GM23338 (cell line): ENCODE measurements around the gene SFRP2. TPM values are rescaled to one million over a fixed set of nuclear protein-coding genes. Genes with fewer than 3 reads are reported as not detected.

Source experiments
- ATAC-seq: fragments of 200-7000 bp; cut with Tn5 transposase; 3 replicates; pipeline ENCODE4 v1.9.1; 2020
- DNase-seq: peaks from one replicate; pipeline ENCODE4 v3.0.0-alpha.2; 2015; ENCODE audit warnings: low spot score
- H2AFZ ChIP-seq: fragments of 200-600 bp; sonication (generic); 2 replicates; pipeline ENCODE4 v1.8.0; 2016; ENCODE audit warnings: antibody characterized with exemption, mild to moderate bottlenecking, moderate library complexity
- H3F3A ChIP-seq: fragments of 200-600 bp; sonication (generic); replicated peaks from 2 replicates; pipeline ENCODE4 v1.8.0; 2017; ENCODE audit warnings: antibody characterized with exemption, mixed run types, low read depth
- H3K27ac ChIP-seq: fragments of 200-600 bp; sonication (generic); 2 replicates; pipeline ENCODE4 v1.6.1; 2016; ENCODE audit warnings: low read depth
- H3K27me3 ChIP-seq: fragments of 200-600 bp; sonication (generic); 2 replicates; pipeline ENCODE4 v1.8.0; 2016; ENCODE audit warnings: mild to moderate bottlenecking, mixed run types, moderate library complexity; ENCODE audit not compliant: insufficient read depth
- H3K36me3 ChIP-seq: fragments of 200-600 bp; sonication (generic); 2 replicates; pipeline ENCODE4 v1.8.0; 2016; ENCODE audit warnings: mild to moderate bottlenecking; ENCODE audit not compliant: insufficient read depth
- H3K4me1 ChIP-seq: fragments of 200-600 bp; sonication (generic); 2 replicates; pipeline ENCODE4 v1.8.0; 2016; ENCODE audit warnings: mild to moderate bottlenecking, moderate library complexity; ENCODE audit not compliant: insufficient read depth
- H3K4me2 ChIP-seq: fragments of 200-600 bp; sonication (generic); 2 replicates; pipeline ENCODE4 v1.7.1; 2017; ENCODE audit warnings: mixed run types
- H3K4me3 ChIP-seq: fragments of 200-600 bp; sonication (generic); 2 replicates; pipeline ENCODE4 v1.6.1; 2016; ENCODE audit warnings: mixed run types
- H3K79me2 ChIP-seq: fragments of 200-600 bp; sonication (generic); replicated peaks from 2 replicates; pipeline ENCODE4 v1.8.0; 2017; ENCODE audit warnings: mild to moderate bottlenecking; ENCODE audit not compliant: insufficient read depth
- H3K9me2 ChIP-seq: fragments of 200-600 bp; sonication (generic); 2 replicates; pipeline ENCODE4 v1.8.0; 2017; ENCODE audit not compliant: insufficient read depth
- H4K20me1 ChIP-seq: fragments of 200-600 bp; sonication (generic); replicated peaks from 2 replicates; pipeline ENCODE4 v1.8.0; 2017; ENCODE audit warnings: mild to moderate bottlenecking; ENCODE audit not compliant: insufficient read depth
- H3K27ac Mint-ChIP-seq: 2 replicates; pipeline ENCODE4 v1.8.0; 2020; ENCODE audit warnings: inconsistent platforms, mild to moderate bottlenecking, moderate library complexity, mixed read lengths
- H3K27me3 Mint-ChIP-seq: 3 replicates; pipeline ENCODE4 v1.8.0; 2022; ENCODE audit warnings: low read depth, mild to moderate bottlenecking, moderate library complexity, mixed read lengths, inconsistent platforms; ENCODE audit not compliant: insufficient read depth, poor library complexity
- H3K36me3 Mint-ChIP-seq: 3 replicates; pipeline ENCODE4 v1.8.0; 2021; ENCODE audit warnings: low read depth, mild to moderate bottlenecking, inconsistent platforms, moderate library complexity, mixed read lengths
- H3K4me1 Mint-ChIP-seq: 3 replicates; pipeline ENCODE4 v1.8.0; 2020; ENCODE audit warnings: mild to moderate bottlenecking, inconsistent platforms, mixed read lengths
- H3K4me3 Mint-ChIP-seq: 3 replicates; pipeline ENCODE4 v1.8.0; 2021; ENCODE audit warnings: moderate library complexity, mild to moderate bottlenecking, inconsistent platforms, mixed read lengths
- H3K9me3 Mint-ChIP-seq: 3 replicates; pipeline ENCODE4 v1.8.0; 2020; ENCODE audit warnings: moderate library complexity, mild to moderate bottlenecking, inconsistent platforms, mixed read lengths
- CREB1 ChIP-seq: fragments of 250-450 bp; sonication (Bioruptor Pico); IDR thresholded peaks from 2 replicates; pipeline ENCODE4 v1.5.0; 2020; ENCODE audit warnings: low read depth, mild to moderate bottlenecking, moderate library complexity
- EZH2 ChIP-seq: fragments of 200-600 bp; sonication (generic); IDR thresholded peaks from one replicate; pipeline ENCODE4 v1.8.0; 2017; ENCODE audit warnings: antibody characterized with exemption, mild to moderate bottlenecking, low read depth; ENCODE audit not compliant: unreplicated experiment
- EZH2phosphoT487 ChIP-seq: fragments of 200-600 bp; sonication (generic); IDR thresholded peaks from one replicate; pipeline ENCODE4 v1.8.1; 2018; ENCODE audit warnings: antibody characterized with exemption; ENCODE audit not compliant: unreplicated experiment
- JUNB ChIP-seq: IDR thresholded peaks from one replicate; pipeline ENCODE4 v1.6.1; 2016; ENCODE audit warnings: antibody characterized with exemption; ENCODE audit not compliant: unreplicated experiment
- NANOG ChIP-seq: IDR thresholded peaks from 2 replicates; pipeline ENCODE4 v1.6.1; 2016; ENCODE audit warnings: antibody characterized with exemption, borderline replicate concordance
- POLR2AphosphoS5 ChIP-seq: IDR thresholded peaks from 2 replicates; pipeline ENCODE4 v1.6.1; 2016; ENCODE audit warnings: antibody characterized with exemption, low read depth
- STAT1 ChIP-seq: IDR thresholded peaks from one replicate; pipeline ENCODE4 v1.6.1; 2016; ENCODE audit warnings: antibody characterized with exemption; ENCODE audit not compliant: unreplicated experiment
- ZNF114 ChIP-seq: fragments of 250-450 bp; sonication (Bioruptor Pico); IDR thresholded peaks from 2 replicates; pipeline ENCODE4 v1.5.0; 2020; ENCODE audit warnings: mild to moderate bottlenecking, moderate library complexity
- ZNF331 ChIP-seq: fragments of 250-450 bp; sonication (Bioruptor Pico); IDR thresholded peaks from 2 replicates; pipeline ENCODE4 v1.5.0; 2020; ENCODE audit warnings: low read depth, mild to moderate bottlenecking, moderate library complexity
- polyA plus RNA-seq: library from polyadenylated mRNA; unstranded; fragments of >200 nt; fragmentation: Nextera tagmentation; extraction: Ambion mirVana; gene quantifications from 2 replicates; pipeline ENCODE4 v1.2.1, GENCODE V29; 2016
- total RNA-seq: library from RNA; depleted of rRNA; stranded (reverse); fragments of >200 nt; shearing (Covaris generic); gene quantifications from 2 replicates; pipeline ENCODE4 v1.2.3, GENCODE V29; 2014
- TF ChIP-seq, protein P1 (sequence below), 2 experiments: fragments of 200-600 bp in 1 of 2; sonication (generic) in 1 of 2; conservative IDR thresholded peaks; 2 replicates each; pipeline versions ENCODE4 v1.5.1 to v1.6.1; 2016 to 2017; ENCODE audit warnings: antibody characterized with exemption in 2 of 2, low read depth in 2 of 2, mild to moderate bottlenecking in 2 of 2, moderate library complexity in 1 of 2
- TF ChIP-seq, protein P2 (sequence below): IDR thresholded peaks from 2 replicates; pipeline ENCODE4 v1.6.1; 2016; ENCODE audit warnings: antibody characterized with exemption
- TF ChIP-seq, protein P3 (sequence below): fragments of 250-450 bp; sonication (Bioruptor Pico); IDR thresholded peaks from 2 replicates; pipeline ENCODE4 v1.5.0; 2020; ENCODE audit warnings: mild to moderate bottlenecking, moderate library complexity
- TF ChIP-seq, protein P4 (sequence below): IDR thresholded peaks from one replicate; pipeline ENCODE4 v1.6.1; 2018; ENCODE audit warnings: antibody characterized with exemption; ENCODE audit not compliant: unreplicated experiment

Gene SFRP2
- total and polyA plus RNA-seq, 2 experiments from 2014 or later, result 219 to 286 TPM

DNA sequence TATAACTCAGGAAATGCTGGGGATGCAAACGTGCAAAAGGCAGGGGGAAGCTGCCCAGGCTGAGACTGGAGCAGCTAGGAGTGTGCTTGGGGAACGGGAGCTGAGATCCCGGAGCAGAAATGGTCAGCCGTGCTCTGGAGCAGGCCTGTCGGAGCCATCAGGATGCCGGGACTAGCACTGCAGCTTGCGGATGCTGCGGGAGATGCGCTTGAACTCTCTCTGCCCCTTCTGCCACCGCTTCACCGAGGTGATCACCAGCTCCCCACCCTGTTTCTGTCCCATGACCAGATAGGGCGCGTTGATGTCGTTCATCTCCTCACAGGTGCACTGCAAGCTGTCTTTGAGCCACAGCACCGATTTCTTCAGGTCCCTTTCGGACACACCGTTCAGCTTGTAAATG is 7.6 kb downstream of the SFRP2 start:
- ATAC-seq (peak; percentile 53), DNase-seq (peak; percentile 17)
- Histone ChIP-seq H3K4me2 (no peak overlapping the region), H3F3A (no peaks in the 10 kb centered on the region), H4K20me1 (peaks cover 15% of the 10 kb centered on the region), H2AFZ (no peak overlapping the region), H3K27ac (peak overlapping the region; percentile 55; the same call in 1 of the 2 replicates), H3K36me3 (peaks cover 35% of the 10 kb centered on the region; the same call in 1 of the 2 replicates), H3K9me2 (no peaks in the 10 kb centered on the region), H3K4me3 (no peak overlapping the region), H3K4me1 (peaks cover 36% of the 10 kb centered on the region), H3K79me2 (peaks cover 21% of the 10 kb centered on the region), H3K27me3 (no peaks in the 10 kb centered on the region)
- Mint-ChIP-seq H3K4me3 (peak overlapping the region; percentile 14; the same call in 1 of the 3 replicates), H3K27me3 (peaks cover 9% of the 10 kb centered on the region), H3K4me1 (peaks cover 60% of the 10 kb centered on the region), H3K9me3 (no peaks in the 10 kb centered on the region; the same call in 2 of the 3 replicates), H3K36me3 (peaks cover 75% of the 10 kb centered on the region), H3K27ac (peak overlapping the region; percentile 55)
- no peak for TF ChIP-seq EZH2
- TF ChIP-seq, protein P1, sequence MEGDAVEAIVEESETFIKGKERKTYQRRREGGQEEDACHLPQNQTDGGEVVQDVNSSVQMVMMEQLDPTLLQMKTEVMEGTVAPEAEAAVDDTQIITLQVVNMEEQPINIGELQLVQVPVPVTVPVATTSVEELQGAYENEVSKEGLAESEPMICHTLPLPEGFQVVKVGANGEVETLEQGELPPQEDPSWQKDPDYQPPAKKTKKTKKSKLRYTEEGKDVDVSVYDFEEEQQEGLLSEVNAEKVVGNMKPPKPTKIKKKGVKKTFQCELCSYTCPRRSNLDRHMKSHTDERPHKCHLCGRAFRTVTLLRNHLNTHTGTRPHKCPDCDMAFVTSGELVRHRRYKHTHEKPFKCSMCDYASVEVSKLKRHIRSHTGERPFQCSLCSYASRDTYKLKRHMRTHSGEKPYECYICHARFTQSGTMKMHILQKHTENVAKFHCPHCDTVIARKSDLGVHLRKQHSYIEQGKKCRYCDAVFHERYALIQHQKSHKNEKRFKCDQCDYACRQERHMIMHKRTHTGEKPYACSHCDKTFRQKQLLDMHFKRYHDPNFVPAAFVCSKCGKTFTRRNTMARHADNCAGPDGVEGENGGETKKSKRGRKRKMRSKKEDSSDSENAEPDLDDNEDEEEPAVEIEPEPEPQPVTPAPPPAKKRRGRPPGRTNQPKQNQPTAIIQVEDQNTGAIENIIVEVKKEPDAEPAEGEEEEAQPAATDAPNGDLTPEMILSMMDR (conservative IDR thresholded peaks at IDR 0.05; ENCODE audit: low read depth in 2 of 2), result no peak
- TF ChIP-seq NANOG, result no peak
- no peak for TF ChIP-seq ZNF331 (CRISPR knock-in tag)
- TF ChIP-seq, protein P2, sequence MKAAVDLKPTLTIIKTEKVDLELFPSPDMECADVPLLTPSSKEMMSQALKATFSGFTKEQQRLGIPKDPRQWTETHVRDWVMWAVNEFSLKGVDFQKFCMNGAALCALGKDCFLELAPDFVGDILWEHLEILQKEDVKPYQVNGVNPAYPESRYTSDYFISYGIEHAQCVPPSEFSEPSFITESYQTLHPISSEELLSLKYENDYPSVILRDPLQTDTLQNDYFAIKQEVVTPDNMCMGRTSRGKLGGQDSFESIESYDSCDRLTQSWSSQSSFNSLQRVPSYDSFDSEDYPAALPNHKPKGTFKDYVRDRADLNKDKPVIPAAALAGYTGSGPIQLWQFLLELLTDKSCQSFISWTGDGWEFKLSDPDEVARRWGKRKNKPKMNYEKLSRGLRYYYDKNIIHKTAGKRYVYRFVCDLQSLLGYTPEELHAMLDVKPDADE, result no peak
- no peak for TF ChIP-seq JUNB
- no peak for TF ChIP-seq EZH2phosphoT487
- TF ChIP-seq, protein P3, sequence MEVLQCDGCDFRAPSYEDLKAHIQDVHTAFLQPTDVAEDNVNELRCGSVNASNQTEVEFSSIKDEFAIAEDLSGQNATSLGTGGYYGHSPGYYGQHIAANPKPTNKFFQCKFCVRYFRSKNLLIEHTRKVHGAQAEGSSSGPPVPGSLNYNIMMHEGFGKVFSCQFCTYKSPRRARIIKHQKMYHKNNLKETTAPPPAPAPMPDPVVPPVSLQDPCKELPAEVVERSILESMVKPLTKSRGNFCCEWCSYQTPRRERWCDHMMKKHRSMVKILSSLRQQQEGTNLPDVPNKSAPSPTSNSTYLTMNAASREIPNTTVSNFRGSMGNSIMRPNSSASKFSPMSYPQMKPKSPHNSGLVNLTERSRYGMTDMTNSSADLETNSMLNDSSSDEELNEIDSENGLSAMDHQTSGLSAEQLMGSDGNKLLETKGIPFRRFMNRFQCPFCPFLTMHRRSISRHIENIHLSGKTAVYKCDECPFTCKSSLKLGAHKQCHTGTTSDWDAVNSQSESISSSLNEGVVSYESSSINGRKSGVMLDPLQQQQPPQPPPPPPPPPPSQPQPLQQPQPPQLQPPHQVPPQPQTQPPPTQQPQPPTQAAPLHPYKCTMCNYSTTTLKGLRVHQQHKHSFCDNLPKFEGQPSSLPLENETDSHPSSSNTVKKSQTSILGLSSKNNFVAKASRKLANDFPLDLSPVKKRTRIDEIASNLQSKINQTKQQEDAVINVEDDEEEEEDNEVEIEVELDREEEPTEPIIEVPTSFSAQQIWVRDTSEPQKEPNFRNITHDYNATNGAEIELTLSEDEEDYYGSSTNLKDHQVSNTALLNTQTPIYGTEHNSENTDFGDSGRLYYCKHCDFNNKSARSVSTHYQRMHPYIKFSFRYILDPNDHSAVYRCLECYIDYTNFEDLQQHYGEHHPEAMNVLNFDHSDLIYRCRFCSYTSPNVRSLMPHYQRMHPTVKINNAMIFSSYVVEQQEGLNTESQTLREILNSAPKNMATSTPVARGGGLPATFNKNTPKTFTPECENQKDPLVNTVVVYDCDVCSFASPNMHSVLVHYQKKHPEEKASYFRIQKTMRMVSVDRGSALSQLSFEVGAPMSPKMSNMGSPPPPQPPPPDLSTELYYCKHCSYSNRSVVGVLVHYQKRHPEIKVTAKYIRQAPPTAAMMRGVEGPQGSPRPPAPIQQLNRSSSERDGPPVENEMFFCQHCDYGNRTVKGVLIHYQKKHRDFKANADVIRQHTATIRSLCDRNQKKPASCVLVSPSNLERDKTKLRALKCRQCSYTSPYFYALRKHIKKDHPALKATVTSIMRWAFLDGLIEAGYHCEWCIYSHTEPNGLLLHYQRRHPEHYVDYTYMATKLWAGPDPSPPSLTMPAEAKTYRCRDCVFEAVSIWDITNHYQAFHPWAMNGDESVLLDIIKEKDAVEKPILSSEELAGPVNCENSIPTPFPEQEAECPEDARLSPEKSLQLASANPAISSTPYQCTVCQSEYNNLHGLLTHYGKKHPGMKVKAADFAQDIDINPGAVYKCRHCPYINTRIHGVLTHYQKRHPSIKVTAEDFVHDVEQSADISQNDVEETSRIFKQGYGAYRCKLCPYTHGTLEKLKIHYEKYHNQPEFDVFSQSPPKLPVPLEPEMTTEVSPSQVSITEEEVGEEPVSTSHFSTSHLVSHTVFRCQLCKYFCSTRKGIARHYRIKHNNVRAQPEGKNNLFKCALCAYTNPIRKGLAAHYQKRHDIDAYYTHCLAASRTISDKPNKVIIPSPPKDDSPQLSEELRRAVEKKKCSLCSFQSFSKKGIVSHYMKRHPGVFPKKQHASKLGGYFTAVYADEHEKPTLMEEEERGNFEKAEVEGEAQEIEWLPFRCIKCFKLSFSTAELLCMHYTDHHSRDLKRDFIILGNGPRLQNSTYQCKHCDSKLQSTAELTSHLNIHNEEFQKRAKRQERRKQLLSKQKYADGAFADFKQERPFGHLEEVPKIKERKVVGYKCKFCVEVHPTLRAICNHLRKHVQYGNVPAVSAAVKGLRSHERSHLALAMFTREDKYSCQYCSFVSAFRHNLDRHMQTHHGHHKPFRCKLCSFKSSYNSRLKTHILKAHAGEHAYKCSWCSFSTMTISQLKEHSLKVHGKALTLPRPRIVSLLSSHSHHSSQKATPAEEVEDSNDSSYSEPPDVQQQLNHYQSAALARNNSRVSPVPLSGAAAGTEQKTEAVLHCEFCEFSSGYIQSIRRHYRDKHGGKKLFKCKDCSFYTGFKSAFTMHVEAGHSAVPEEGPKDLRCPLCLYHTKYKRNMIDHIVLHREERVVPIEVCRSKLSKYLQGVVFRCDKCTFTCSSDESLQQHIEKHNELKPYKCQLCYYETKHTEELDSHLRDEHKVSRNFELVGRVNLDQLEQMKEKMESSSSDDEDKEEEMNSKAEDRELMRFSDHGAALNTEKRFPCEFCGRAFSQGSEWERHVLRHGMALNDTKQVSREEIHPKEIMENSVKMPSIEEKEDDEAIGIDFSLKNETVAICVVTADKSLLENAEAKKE (CRISPR knock-in tag), result no peak
- no peak for TF ChIP-seq CREB1 (CRISPR knock-in tag)
- TF ChIP-seq POLR2AphosphoS5, result no peak; the same call in 1 of the 2 replicates
- TF ChIP-seq STAT1, result no peak
- TF ChIP-seq, protein P4, sequence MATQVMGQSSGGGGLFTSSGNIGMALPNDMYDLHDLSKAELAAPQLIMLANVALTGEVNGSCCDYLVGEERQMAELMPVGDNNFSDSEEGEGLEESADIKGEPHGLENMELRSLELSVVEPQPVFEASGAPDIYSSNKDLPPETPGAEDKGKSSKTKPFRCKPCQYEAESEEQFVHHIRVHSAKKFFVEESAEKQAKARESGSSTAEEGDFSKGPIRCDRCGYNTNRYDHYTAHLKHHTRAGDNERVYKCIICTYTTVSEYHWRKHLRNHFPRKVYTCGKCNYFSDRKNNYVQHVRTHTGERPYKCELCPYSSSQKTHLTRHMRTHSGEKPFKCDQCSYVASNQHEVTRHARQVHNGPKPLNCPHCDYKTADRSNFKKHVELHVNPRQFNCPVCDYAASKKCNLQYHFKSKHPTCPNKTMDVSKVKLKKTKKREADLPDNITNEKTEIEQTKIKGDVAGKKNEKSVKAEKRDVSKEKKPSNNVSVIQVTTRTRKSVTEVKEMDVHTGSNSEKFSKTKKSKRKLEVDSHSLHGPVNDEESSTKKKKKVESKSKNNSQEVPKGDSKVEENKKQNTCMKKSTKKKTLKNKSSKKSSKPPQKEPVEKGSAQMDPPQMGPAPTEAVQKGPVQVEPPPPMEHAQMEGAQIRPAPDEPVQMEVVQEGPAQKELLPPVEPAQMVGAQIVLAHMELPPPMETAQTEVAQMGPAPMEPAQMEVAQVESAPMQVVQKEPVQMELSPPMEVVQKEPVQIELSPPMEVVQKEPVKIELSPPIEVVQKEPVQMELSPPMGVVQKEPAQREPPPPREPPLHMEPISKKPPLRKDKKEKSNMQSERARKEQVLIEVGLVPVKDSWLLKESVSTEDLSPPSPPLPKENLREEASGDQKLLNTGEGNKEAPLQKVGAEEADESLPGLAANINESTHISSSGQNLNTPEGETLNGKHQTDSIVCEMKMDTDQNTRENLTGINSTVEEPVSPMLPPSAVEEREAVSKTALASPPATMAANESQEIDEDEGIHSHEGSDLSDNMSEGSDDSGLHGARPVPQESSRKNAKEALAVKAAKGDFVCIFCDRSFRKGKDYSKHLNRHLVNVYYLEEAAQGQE, result no peak
- TF ChIP-seq ZNF114, result no peak
